ENCODE data around the gene ENDOD1.

DNA sequence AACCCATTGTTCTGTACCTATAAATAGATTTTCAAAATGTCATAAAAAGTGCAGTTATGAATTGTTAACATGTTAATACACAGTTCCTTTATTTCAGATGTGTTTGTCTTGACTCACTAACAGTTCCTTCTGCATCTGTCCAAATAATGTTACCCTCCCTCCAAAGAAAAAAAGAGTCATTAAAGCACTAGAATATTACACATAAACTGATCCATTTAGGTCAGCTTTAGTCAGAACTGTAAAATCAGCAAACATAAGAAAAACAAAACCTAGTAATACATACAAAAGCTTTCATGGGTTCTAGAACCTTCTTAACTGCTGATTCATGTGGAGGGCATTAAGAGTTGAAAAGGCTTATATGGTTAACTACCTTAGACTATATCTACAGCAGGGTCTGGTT lies 76.0 kb downstream of the ENDOD1 start:
- TF ChIP-seq, protein P1, sequence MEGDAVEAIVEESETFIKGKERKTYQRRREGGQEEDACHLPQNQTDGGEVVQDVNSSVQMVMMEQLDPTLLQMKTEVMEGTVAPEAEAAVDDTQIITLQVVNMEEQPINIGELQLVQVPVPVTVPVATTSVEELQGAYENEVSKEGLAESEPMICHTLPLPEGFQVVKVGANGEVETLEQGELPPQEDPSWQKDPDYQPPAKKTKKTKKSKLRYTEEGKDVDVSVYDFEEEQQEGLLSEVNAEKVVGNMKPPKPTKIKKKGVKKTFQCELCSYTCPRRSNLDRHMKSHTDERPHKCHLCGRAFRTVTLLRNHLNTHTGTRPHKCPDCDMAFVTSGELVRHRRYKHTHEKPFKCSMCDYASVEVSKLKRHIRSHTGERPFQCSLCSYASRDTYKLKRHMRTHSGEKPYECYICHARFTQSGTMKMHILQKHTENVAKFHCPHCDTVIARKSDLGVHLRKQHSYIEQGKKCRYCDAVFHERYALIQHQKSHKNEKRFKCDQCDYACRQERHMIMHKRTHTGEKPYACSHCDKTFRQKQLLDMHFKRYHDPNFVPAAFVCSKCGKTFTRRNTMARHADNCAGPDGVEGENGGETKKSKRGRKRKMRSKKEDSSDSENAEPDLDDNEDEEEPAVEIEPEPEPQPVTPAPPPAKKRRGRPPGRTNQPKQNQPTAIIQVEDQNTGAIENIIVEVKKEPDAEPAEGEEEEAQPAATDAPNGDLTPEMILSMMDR (IDR thresholded peaks at IDR 0.05) = no peak
- TF ChIP-seq POLR2A (IDR thresholded peaks at IDR 0.05) = no peak

All from esophagus squamous epithelium (tissue), 4 donors.